ENCODE results near the gene PFN1.

PFN1 gene

DNA sequence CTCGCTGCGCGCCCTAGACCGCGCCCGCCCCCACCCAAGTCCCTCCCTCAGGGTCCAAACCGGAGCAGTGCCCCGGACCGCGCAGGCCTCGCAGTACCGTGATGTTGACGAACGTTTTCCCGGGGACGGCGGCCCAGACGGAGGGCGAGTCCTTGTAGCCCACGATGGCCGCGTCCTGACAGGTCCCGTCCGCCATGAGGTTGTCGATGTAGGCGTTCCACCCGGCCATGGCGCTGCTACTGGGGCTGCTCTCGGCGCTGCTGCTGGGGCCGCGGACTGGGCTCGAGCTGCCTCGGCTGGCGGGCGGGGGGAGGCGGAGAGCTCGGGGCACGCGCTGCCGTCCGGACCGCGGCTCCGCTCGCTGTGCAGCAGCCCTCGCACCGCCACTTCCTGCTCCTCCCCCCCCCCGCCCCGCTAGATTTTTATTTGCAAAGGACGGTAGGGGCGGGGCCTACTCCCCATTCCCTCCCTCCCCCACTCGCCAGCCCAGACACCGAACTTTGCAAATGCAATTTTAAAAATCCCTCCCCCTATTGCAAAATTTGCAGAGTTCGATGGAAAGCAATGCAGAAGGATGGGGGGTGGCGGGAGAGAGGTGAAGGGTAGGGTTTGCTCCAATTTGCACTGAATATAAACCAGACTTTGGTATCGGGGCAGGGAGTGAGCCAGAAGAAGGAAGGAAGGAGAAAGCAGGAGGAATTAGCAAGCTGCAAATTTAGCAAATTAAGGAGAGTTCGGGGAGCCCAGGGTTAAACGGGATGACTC lies at the start of gene PFN1:
Gene PFN1, minus strand, starts transcription at position 365 of the 765 bp plus-strand sequence. Its CDS starts 136 bp downstream, at position 229.
- DNase-seq (ENCODE audit: low read depth in 2 of 2, low spot score in 1 of 2) = peak; percentile 81 to 83

- DNase-seq (ENCODE audit: low read depth in 2 of 2, low spot score in 1 of 2) = peak; percentile 77 to 80
Observed at GRCh38 chr17:4997302-4998026, 49.1 kb upstream of the PFN1 start, which contains the start of the genes INCA1 and KIF1C. TSS of gene INCA1 (minus strand) at chr17:4997522. CDS start at chr17:4994437, 3,085 bp downstream. TSS of gene KIF1C (plus strand) at chr17:4997950. CDS start at chr17:5000247, 2,297 bp downstream.

- DNase-seq (ENCODE audit: low read depth in 2 of 2, low spot score in 1 of 2) = no peak
Observed at GRCh38 chr17:4994081-4994595, 45.8 kb upstream of the PFN1 start.

GRCh38 chr17:4987767-4988567 lies 39.6 kb upstream of the PFN1 start:
- DNase-seq (ENCODE audit: low read depth in 2 of 2, low spot score in 1 of 2) = no peak

GRCh38 chr17:4986951-4987766 lies 38.8 kb upstream of the PFN1 start, which contains the start of gene CAMTA2:
TSS of gene CAMTA2 (minus strand) at chr17:4987675. CDS start at chr17:4986222, 1,453 bp downstream.
- DNase-seq (ENCODE audit: low read depth in 2 of 2, low spot score in 1 of 2) = peak; percentile 72 to 78

- DNase-seq (ENCODE audit: low read depth in 2 of 2, low spot score in 1 of 2) = no peak
Observed at GRCh38 chr17:4986403-4986802, 38.1 kb upstream of the PFN1 start.

- DNase-seq (ENCODE audit: low read depth in 2 of 2, low spot score in 1 of 2) = no peak
Observed at GRCh38 chr17:4982305-4982704, 34.0 kb upstream of the PFN1 start.

GRCh38 chr17:4980644-4981216 lies 32.4 kb upstream of the PFN1 start:
- DNase-seq (ENCODE audit: low read depth in 2 of 2, low spot score in 1 of 2) = no peak

DNA sequence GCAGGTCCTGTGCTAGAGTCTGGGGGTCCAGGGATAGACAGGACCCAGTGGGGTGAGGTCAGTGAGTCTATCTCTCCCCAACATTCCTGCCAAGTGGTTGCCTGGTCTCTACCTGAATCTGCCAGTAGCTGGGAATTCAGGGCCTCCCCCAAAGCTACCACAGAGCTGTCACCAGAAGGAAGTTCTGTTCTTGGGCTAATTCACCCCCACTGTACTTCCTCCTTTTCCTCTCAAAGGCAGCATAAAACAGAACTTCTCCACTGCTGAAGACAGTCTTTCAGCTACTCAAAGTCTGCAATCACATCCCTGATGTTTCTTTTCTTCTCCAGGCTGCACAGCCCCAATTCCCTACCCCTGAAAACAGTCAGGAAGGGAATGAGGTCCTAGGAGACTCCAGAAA lies 30.4 kb upstream of the PFN1 start:
- DNase-seq (ENCODE audit: low read depth in 2 of 2, low spot score in 1 of 2) = no peak

- no peak for DNase-seq (ENCODE audit: low read depth in 2 of 2, low spot score in 1 of 2)
Observed at GRCh38 chr17:4974115-4974670, 25.9 kb upstream of the PFN1 start.

GRCh38 chr17:4973256-4974114 lies 25.2 kb upstream of the PFN1 start:
- no peak for DNase-seq (ENCODE audit: low read depth in 2 of 2, low spot score in 1 of 2)

GRCh38 chr17:4972752-4973151 lies 24.4 kb upstream of the PFN1 start:
- no peak for DNase-seq (ENCODE audit: low read depth in 2 of 2, low spot score in 1 of 2)

DNA sequence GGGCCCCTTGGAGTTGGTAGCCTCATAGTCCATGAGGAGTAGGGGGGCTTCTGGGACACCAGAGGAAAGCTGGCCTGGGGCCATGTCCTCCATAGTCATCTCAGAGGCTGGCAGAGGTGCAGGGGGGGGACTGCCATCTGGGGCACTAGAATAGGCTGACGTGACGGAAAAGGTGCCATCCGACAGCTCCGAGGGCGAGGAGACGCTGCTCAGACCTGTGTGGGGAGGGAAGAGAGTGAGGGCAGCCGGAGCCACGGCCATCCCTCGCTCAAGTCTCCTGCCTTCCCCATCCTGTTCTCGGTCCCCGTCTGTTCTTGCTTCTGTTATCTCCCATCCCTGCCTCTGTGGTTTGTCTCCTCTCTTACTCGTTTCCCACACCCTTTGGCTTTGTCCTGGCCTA lies 24.0 kb upstream of the PFN1 start:
- DNase-seq (ENCODE audit: low read depth in 2 of 2, low spot score in 1 of 2) = no peak

DNA sequence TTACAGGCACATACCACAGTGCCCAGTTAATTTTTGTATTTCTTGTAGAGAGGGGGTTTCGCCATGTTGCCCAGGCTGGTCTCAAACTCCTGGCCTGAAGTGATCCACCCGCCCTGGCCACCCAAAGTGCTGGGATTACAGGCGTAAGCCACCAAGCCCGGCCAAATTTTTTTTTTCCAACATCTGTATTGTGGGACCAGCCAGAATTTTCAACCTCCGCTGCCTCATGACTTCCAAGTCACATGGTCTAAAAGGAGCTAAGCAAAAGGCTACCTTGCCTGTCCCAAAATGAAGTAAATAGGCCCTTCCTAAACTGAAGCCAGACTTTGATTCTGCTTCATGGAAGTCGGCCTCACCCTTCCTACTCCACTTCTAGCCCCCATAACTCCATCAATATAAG lies 23.5 kb upstream of the PFN1 start:
- no peak for DNase-seq (ENCODE audit: low read depth in 2 of 2, low spot score in 1 of 2)

GRCh38 chr17:4970273-4970672 lies 21.9 kb upstream of the PFN1 start:
- no peak for DNase-seq (ENCODE audit: low read depth in 2 of 2, low spot score in 1 of 2)

DNA sequence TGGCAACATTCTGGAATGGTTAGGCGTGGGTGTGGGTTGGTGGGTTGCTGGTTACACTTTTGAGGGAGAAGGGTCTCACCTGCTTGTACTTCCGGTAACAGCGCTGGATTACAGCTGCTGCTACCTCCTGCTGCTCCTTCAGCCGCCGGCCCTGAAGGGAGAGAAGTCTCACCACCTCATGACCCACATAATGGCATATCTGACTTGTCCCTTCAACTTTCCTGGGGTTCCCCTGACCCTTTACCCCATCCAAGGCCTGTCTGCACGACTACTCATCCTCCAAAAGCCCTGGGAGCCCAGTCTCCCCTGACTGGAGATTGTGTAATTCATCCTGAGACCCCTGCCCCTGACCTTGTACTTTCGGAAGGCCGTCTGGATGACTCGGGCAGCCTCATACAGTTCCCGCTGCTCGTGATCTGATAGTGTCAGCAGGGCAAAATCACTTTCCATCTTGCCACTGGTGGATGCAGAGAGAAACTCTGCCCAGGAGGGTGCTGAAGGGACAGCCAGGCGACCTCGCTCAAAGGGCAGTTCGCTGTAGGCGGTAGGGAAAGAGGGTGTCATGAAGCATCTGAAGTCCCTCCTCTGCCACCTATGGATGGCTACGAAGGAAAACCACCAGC lies 21.3 kb upstream of the PFN1 start:
- no peak for DNase-seq (ENCODE audit: low read depth in 2 of 2, low spot score in 1 of 2)

DNA sequence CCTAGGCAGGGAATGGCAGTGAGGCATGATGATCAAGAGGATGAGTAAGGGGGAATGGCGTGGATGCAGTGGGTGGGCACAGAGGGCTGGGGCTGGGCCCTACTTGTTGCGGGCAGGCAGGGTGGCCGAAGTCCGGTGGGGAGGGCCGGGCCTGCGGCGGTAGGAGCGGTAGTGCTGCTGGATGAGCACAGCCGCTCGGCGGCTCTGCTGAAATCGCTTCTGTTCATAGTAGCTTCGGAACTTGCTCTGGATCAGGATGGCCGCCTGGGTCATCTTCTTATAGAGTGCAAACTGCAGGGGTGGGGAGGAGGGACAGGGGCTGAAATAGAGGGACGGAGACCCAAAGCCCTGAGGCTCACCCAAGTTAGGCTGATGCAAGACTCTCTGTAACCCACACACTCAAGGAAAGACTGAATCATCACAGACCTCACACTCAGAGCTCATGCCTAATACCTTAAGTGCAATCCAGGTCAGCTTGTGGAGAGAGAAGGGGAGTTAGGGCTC lies 20.8 kb upstream of the PFN1 start:
- no peak for DNase-seq (ENCODE audit: low read depth in 2 of 2, low spot score in 1 of 2)

DNA sequence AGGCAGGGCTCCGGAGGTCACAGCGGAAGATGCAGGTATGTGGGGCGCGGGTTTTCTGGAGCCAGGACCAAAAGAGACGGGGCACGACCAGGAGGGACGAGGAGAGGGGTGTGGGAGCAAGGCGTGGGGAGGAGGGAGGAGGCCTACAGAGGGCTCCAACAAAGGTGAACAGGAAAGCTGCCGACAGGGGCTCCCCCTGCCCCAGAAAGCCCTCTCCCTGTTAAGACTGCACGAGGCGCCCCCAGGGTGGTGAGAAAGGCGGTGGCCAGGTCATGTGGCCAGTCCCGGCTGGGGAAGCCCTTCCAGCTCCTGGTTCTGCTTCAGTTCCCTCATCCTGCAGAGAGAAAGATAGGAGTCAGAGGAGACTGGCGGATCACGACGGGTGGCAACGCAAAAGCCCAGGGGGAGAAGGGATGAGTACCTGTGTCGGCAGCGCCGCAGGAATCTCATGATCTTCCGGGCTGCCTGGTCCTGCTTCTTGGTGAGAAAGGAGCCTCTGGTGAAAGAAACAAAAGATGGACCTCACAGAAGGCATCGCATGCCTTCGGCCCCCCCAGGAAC lies 20.2 kb upstream of the PFN1 start:
- DNase-seq (ENCODE audit: low read depth in 2 of 2, low spot score in 1 of 2) = no peak
